Lower leg skin (tissue), 3 donors: ENCODE data around the gene VPS50.

Experiments used
- POLR2A ChIP-seq, 2 donors: fragments of 450-650 bp; IDR thresholded peaks; one replicate each; pipeline ENCODE4 v1.6.1; 2016 to 2017; ENCODE audit warnings: antibody characterized with exemption in 2 of 2, mild to moderate bottlenecking in 1 of 2, moderate library complexity in 1 of 2
- TF ChIP-seq, protein P1 (sequence below), 3 donors: fragments of 450-650 bp; IDR thresholded peaks; one replicate each; pipeline ENCODE4 v1.5.1; 2016; ENCODE audit warnings: antibody characterized with exemption in 3 of 3, mild to moderate bottlenecking in 3 of 3, moderate library complexity in 2 of 3

DNA sequence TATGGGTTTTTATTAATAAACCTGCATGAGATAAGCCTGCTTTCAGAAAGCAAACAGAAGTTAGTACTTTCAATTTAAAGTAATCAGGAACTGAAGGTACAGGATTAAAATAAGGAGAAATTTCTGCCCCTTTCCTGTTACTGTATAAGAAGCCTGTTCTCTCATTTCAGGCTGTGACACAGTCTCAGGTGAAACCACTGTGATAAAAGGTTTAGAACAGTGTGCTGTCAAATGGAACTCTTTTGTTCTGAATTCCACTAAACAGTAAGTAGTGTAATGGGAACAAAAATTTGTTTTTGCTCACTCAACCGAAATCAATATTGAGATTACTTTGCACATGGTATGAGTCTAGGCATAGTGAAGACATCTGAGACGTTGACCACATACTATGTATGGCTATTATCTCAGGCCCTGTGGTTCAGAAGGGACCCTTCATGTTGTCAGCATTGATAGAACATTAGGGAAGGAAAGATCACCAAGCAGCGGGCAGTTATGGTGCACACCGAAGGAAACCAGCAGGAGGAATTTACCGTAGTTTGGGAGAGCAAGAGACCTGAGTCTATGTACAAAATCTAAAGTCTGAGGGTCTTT, 20.8 kb upstream of the VPS50 start:
- TF ChIP-seq, protein P1, sequence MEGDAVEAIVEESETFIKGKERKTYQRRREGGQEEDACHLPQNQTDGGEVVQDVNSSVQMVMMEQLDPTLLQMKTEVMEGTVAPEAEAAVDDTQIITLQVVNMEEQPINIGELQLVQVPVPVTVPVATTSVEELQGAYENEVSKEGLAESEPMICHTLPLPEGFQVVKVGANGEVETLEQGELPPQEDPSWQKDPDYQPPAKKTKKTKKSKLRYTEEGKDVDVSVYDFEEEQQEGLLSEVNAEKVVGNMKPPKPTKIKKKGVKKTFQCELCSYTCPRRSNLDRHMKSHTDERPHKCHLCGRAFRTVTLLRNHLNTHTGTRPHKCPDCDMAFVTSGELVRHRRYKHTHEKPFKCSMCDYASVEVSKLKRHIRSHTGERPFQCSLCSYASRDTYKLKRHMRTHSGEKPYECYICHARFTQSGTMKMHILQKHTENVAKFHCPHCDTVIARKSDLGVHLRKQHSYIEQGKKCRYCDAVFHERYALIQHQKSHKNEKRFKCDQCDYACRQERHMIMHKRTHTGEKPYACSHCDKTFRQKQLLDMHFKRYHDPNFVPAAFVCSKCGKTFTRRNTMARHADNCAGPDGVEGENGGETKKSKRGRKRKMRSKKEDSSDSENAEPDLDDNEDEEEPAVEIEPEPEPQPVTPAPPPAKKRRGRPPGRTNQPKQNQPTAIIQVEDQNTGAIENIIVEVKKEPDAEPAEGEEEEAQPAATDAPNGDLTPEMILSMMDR (IDR thresholded peaks at IDR 0.05) = no peak
- no peak for TF ChIP-seq POLR2A (IDR thresholded peaks at IDR 0.05)
